ENCODE results near the gene C1orf141. TPM values are rescaled to one million over a fixed set of nuclear protein-coding genes. Genes with fewer than 3 reads are reported as not detected.

C1orf141 gene
- total RNA-seq, 2 donors from 2014 or later, result not detected

GRCh38 chr1:67053535-67053784 lies 81.3 kb downstream of the C1orf141 start:
- H3K9me3 ChIP-seq, result no peaks in the 10 kb centered on the region
- H3K4me3 ChIP-seq, result peak overlapping the region; percentile 37 to 61
- no peaks in the 10 kb centered on the region for H3K27me3 ChIP-seq
- 0% methylated on average over 28 of the region's 34 CpGs; no CpG with 5 or more reads in 1 of the 2 donors for WGBS, 2 donors
- peak in 1 of 3 donors; percentile 85 for TF ChIP-seq POLR2A (IDR thresholded peaks at IDR 0.05)
- TF ChIP-seq CTCF (IDR thresholded peaks at IDR 0.05), result peak in 1 of 7 experiments; percentile 3
- DNase-seq (peak; percentile 71 to 81 (median 75)), ATAC-seq (peak; percentile 91)
- peaks cover 7% of the 10 kb centered on the region for H3K4me1 ChIP-seq
- H3K27ac ChIP-seq, result peak overlapping the region; percentile 89 to 98 (median 94)
- intact Hi-C loops (cut with DNase I), result no loop called here
- peaks cover 0 to 1% of the 10 kb centered on the region in 2 donors for H3K36me3 ChIP-seq (replicated peaks in 1 of 2; ENCODE audit: insufficient read depth in 1 of 2, low read depth in 2 of 2)

GRCh38 chr1:67052741-67053534 lies 81.8 kb downstream of the C1orf141 start:
- ATAC-seq, result peak; percentile 34
- H3K36me3 ChIP-seq (replicated peaks in 1 of 2; ENCODE audit: insufficient read depth in 1 of 2, low read depth in 2 of 2), result peaks cover 0 to 1% of the 10 kb centered on the region in 2 donors
- intact Hi-C loops (cut with DNase I), result no loop called here

GRCh38 chr1:67051196-67051595 lies 83.6 kb downstream of the C1orf141 start:
- WGBS, 2 donors, result 34 to 39% methylated on average over 4 of the region's 4 CpGs

More at GRCh38 chr1:67052741-67053534, 81.8 kb downstream of the C1orf141 start:
- Histone ChIP-seq H3K4me3 (peak overlapping the region; percentile 37 to 61), H3K9me3 (no peaks in the 10 kb centered on the region), H3K27ac (peak overlapping the region; percentile 89 to 98 (median 94)), H3K27me3 (no peaks in the 10 kb centered on the region), H3K4me1 (peaks cover 7% of the 10 kb centered on the region)
- 1% methylated on average over 25 of the region's 25 CpGs for WGBS, 2 donors
- DNase-seq, result peak; percentile 28 to 48 (median 38)
- TF ChIP-seq CTCF (IDR thresholded peaks at IDR 0.05) (no peak), POLR2A (IDR thresholded peaks at IDR 0.05) (no peak)

GRCh38 chr1:67044631-67045270 lies 90.0 kb downstream of the C1orf141 start:
- Histone ChIP-seq H3K27ac (no peak overlapping the region), H3K36me3 (replicated peaks in 1 of 2; ENCODE audit: insufficient read depth in 1 of 2, low read depth in 2 of 2) (peaks cover 0 to 8% of the 10 kb centered on the region in 2 donors), H3K27me3 (no peaks in the 10 kb centered on the region), H3K4me3 (no peak overlapping the region), H3K4me1 (peaks cover 7% of the 10 kb centered on the region), H3K9me3 (no peaks in the 10 kb centered on the region)
- DNase-seq, result no peak
- intact Hi-C loops (cut with DNase I), result no loop called here
- 95% methylated on average over 4 of the region's 4 CpGs for WGBS, 2 donors
- TF ChIP-seq POLR2A (IDR thresholded peaks at IDR 0.05), result no peak
- TF ChIP-seq CTCF (IDR thresholded peaks at IDR 0.05), result no peak
- no peak for ATAC-seq

More at GRCh38 chr1:67051196-67051595, 83.6 kb downstream of the C1orf141 start:
- DNase-seq (no peak), ATAC-seq (no peak)
- no peak overlapping the region for H3K27ac ChIP-seq
- H3K4me1 ChIP-seq, result peaks cover 7% of the 10 kb centered on the region
- no peak for TF ChIP-seq CTCF (IDR thresholded peaks at IDR 0.05)
- no peak for TF ChIP-seq POLR2A (IDR thresholded peaks at IDR 0.05)
- peaks cover 0 to 1% of the 10 kb centered on the region in 2 donors for H3K36me3 ChIP-seq (replicated peaks in 1 of 2; ENCODE audit: insufficient read depth in 1 of 2, low read depth in 2 of 2)
- H3K4me3 ChIP-seq, result no peak overlapping the region
- H3K27me3 ChIP-seq, result no peaks in the 10 kb centered on the region
- H3K9me3 ChIP-seq, result no peaks in the 10 kb centered on the region
- intact Hi-C loops (cut with DNase I), result no loop called here
